ENCODE results near the gene ZNF441. TPM values are rescaled to one million over a fixed set of nuclear protein-coding genes. Genes with fewer than 3 reads are reported as not detected.

ZNF441 gene
- total and polyA plus RNA-seq, 2 of the 4 experiments (the other 2 are of a cell fraction): 2.8 to 9.7 TPM

GRCh38 chr19:11745869-11746268 lies 20.9 kb upstream of the ZNF441 start:
- Histone ChIP-seq H3K9me1 (ENCODE audit: insufficient read depth, low read length) (no peaks in the 10 kb centered on the region), H3K36me3 (ENCODE audit: control insufficient read depth, insufficient read depth, low read length) (no peaks in the 10 kb centered on the region), H3K4ac (ENCODE audit: low read depth, low read length) (no peak overlapping the region), H2AFZ (replicated peaks; ENCODE audit: low read length, poor library complexity) (no peak overlapping the region), H3K56ac (ENCODE audit: extremely low read depth, insufficient read depth, low read length) (no peak overlapping the region), H3K27ac (ENCODE audit: insufficient read depth, low read length) (no peak overlapping the region), H4K20me1 (ENCODE audit: insufficient read depth, low read length) (no peaks in the 10 kb centered on the region), H4K91ac (ENCODE audit: insufficient read depth, low read depth, low read length) (no peak overlapping the region), H2BK5ac (ENCODE audit: low read depth, low read length, poor library complexity, severe bottlenecking) (no peak overlapping the region), H3K4me2 (ENCODE audit: low read depth, low read length) (no peak overlapping the region), H3K23ac (ENCODE audit: low read depth, low read length) (no peak overlapping the region), H2AK9ac (replicated peaks; ENCODE audit: low read depth, low read length, poor library complexity) (no peak overlapping the region), H2BK20ac (ENCODE audit: low read depth, low read length) (no peak overlapping the region), H3K18ac (ENCODE audit: low read depth, low read length) (no peak overlapping the region), H2BK15ac (ENCODE audit: low read depth, low read length) (no peak overlapping the region), H3K79me1 (ENCODE audit: low read depth in 1 of 2, low read length in 2 of 2) (no peaks in the 10 kb centered on the region), H3K4me1 (ENCODE audit: control insufficient read depth, insufficient read depth, low read length) (no peaks in the 10 kb centered on the region), H3K4me3 (ENCODE audit: insufficient read depth, low read depth, low read length) (no peak overlapping the region), H3K9ac (ENCODE audit: low read depth, low read length) (no peak overlapping the region), H2AK5ac (ENCODE audit: low read depth, low read length) (no peak overlapping the region), H3K9me3 (ENCODE audit: control insufficient read depth, insufficient read depth, low read length) (no peaks in the 10 kb centered on the region; the same call in 1 of the 2 replicates), H4K5ac (ENCODE audit: low read depth, low read length) (no peak overlapping the region), H4K8ac (ENCODE audit: low read depth in 2 of 2, low read length in 2 of 2) (no peak overlapping the region), H3K27me3 (ENCODE audit: control insufficient read depth, insufficient read depth, low read length) (no peaks in the 10 kb centered on the region), H2BK120ac (ENCODE audit: low read depth, low read length) (no peak overlapping the region), H3K14ac (replicated peaks; ENCODE audit: low read depth, low read length) (no peak overlapping the region)
- ChIA-PET POLR2A (ENCODE audit: unreplicated experiment) (no interaction called here), CTCF (interaction anchor here (0.6 kb wide), 1 partner anchor 930 kb away, joined by 4 read pairs; no protein-coding TSS in a partner anchor)
- BruUV-seq (replicated peaks): no TSS peak
- in situ Hi-C loops (cut with MboI; ENCODE audit: low sequenced_read_pairs) (no loop called here), intact Hi-C loops (cut with micrococcal nuclease) (no loop called here), dilution Hi-C loops (cut with HindIII; ENCODE audit: low sequenced_read_pairs, unreplicated experiment) (no loop called here)
- no peak for ATAC-seq (ENCODE audit: low read depth)
- TF ChIP-seq NFE2L2 (IDR thresholded peaks at IDR 0.05; ENCODE audit: low read depth, low read length): no peak
- TF ChIP-seq CHD1 (IDR thresholded peaks at IDR 0.05; ENCODE audit: low read depth, low read length): no peak
- TF ChIP-seq MAZ (IDR thresholded peaks at IDR 0.05; ENCODE audit: borderline replicate concordance, low read depth, low read length): no peak
- TF ChIP-seq SMC3 (IDR thresholded peaks at IDR 0.05; ENCODE audit: low read depth, low read length): no peak
- TF ChIP-seq RAD21 (IDR thresholded peaks at IDR 0.05; ENCODE audit: low read length): no peak
- no peak for TF ChIP-seq RCOR1 (IDR thresholded peaks at IDR 0.05; ENCODE audit: insufficient replicate concordance, low read length)
- no peak for TF ChIP-seq BHLHE40 (IDR thresholded peaks at IDR 0.05; ENCODE audit: low read depth, low read length)
- no peak for TF ChIP-seq MAFK (IDR thresholded peaks at IDR 0.05; ENCODE audit: low read depth, low read length)
- no peak for TF ChIP-seq POLR2A (IDR thresholded peaks at IDR 0.05; ENCODE audit: low read depth, low read length)
- TF ChIP-seq MXI1 (IDR thresholded peaks at IDR 0.05; ENCODE audit: borderline replicate concordance, low read depth, low read length): no peak
- TF ChIP-seq CEBPB (IDR thresholded peaks at IDR 0.05; ENCODE audit: low read depth, low read length): no peak
- no peak for TF ChIP-seq RFX5 (IDR thresholded peaks at IDR 0.05; ENCODE audit: low read depth, low read length)
- TF ChIP-seq CTCF (conservative IDR thresholded peaks at IDR 0.05; ENCODE audit: low read depth, low read length): no peak
- DNase-seq: no peak
